Mucosa of descending colon (tissue), 3 donors: ENCODE measurements around the gene FOSL1. TPM values are rescaled to one million over a fixed set of nuclear protein-coding genes. Genes with fewer than 3 reads are reported as not detected.

Experiments used
- ATAC-seq: fragments of 200-7000 bp; cut with Tn5 transposase; one replicate; pipeline ENCODE4 v1.9.1; 2020; ENCODE audit warnings: mild to moderate bottlenecking, moderate library complexity
- DNase-seq, 3 donors: peaks; one replicate each; pipeline ENCODE4 v3.0.0-alpha.2; 2020
- H3K36me3 ChIP-seq: fragments of 200-600 bp; one replicate; pipeline ENCODE4 v1.8.0; 2021; ENCODE audit warnings: low read depth, mild to moderate bottlenecking
- H3K4me1 ChIP-seq: fragments of 200-600 bp; one replicate; pipeline ENCODE4 v1.8.0; 2021; ENCODE audit warnings: low read depth, mild to moderate bottlenecking
- H3K4me3 ChIP-seq: fragments of 200-600 bp; one replicate; pipeline ENCODE4 v1.8.0; 2021; ENCODE audit warnings: mild to moderate bottlenecking
- H3K9me3 ChIP-seq: fragments of 200-600 bp; one replicate; pipeline ENCODE4 v1.8.0; 2021; ENCODE audit warnings: mild to moderate bottlenecking
- intact Hi-C, 2 donors: fragments of 100-400 bp; cut with DNase I in 1 of 2; cut with micrococcal nuclease in 1 of 2; formaldehyde crosslinking; loops; one replicate each; pipeline versions ENCODE4 v1.11.0 to v1.11.1; 2022; cut with DNase I, micrococcal nuclease
- total RNA-seq, 3 donors: library from RNA; stranded (reverse); fragmentation: NEBNext Ultra II Directional in 2 of 3; extraction: Animal tissue kit (Norgen Biotek cat#: 25700) in 2 of 3; gene quantifications; one replicate each; pipeline versions ENCODE4 v1.2.1 to v1.2.4, GENCODE V29; 2021 to 2023
- TF ChIP-seq, protein P1 (sequence below): fragments of 200-600 bp; IDR thresholded peaks from one replicate; pipeline ENCODE4 v1.8.0; 2022; ENCODE audit warnings: antibody characterized with exemption, mild to moderate bottlenecking
- donor health status: DM: no; HTN: no; CAD: no; lungs with moderate emphysema.
- donor health status: DM: no; HTN: no; CAD: no.
- donor health status: DM: no; HTN: yes; CAD: no.

FOSL1 gene
- total RNA-seq, 3 donors from 2014 or later: 1.2 to 1.6 (median 1.2) TPM

- DNase-seq: peak in 2 of 3 donors; percentile 76 to 85
- no peaks in the 10 kb centered on the region for H3K36me3 ChIP-seq
- TF ChIP-seq, protein P1, sequence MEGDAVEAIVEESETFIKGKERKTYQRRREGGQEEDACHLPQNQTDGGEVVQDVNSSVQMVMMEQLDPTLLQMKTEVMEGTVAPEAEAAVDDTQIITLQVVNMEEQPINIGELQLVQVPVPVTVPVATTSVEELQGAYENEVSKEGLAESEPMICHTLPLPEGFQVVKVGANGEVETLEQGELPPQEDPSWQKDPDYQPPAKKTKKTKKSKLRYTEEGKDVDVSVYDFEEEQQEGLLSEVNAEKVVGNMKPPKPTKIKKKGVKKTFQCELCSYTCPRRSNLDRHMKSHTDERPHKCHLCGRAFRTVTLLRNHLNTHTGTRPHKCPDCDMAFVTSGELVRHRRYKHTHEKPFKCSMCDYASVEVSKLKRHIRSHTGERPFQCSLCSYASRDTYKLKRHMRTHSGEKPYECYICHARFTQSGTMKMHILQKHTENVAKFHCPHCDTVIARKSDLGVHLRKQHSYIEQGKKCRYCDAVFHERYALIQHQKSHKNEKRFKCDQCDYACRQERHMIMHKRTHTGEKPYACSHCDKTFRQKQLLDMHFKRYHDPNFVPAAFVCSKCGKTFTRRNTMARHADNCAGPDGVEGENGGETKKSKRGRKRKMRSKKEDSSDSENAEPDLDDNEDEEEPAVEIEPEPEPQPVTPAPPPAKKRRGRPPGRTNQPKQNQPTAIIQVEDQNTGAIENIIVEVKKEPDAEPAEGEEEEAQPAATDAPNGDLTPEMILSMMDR: no peak
- peak overlapping the region; percentile 94 for H3K4me3 ChIP-seq
- intact Hi-C loops: no loop called here
- ATAC-seq: peak; percentile 35
- H3K9me3 ChIP-seq: no peaks in the 10 kb centered on the region
- peaks cover 36% of the 10 kb centered on the region for H3K4me1 ChIP-seq
These were observed 19.6 kb upstream of the FOSL1 start for GRCh38 chr11:65919573-65920371.

DNA sequence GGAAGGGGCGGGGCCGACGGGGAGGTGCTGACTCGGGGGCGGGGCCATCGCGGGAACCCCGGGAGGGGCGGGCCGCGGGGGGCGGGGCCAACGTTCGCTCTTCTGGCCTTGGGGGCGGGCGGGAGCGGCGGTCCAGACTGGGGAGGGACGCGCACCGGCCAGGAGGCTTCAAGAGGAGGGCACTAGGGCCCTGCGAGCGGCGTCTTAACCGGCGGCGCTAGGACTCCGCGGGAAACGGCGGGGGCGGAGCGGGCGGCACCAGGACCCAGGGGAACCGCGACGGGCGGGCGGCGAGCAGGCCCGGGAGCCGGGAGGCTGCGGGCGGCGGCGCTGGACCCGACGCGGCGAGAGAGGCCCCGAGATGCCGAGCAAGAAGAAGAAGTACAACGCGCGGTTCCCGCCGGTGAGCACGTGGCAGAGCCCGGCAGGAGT is 19.0 kb upstream of the FOSL1 start, which contains the start of gene DRAP1:
DRAP1 (plus strand) TSS at position 286 of the 432 bp plus-strand sequence; CDS start at position 362, 76 bp downstream.
- TF ChIP-seq, protein P1: no peak
- intact Hi-C loops: no loop called here

GRCh38 chr11:65918211-65919140 is 18.3 kb upstream of the FOSL1 start, which contains the start of gene C11orf68:
TSS of gene C11orf68 (minus strand) at chr11:65919062. CDS start at chr11:65919031, 31 bp downstream.
- Histone ChIP-seq H3K9me3 (no peaks in the 10 kb centered on the region), H3K36me3 (no peaks in the 10 kb centered on the region), H3K4me3 (peak within 1 kb of the TSS; percentile 94), H3K4me1 (peaks cover 36% of the 10 kb centered on the region)
- no peak for ATAC-seq
- TF ChIP-seq, protein P1: no peak
- DNase-seq: no peak
- intact Hi-C loops: no loop called here

More for the DNA sequence above, 19.0 kb upstream of the FOSL1 start, which contains the start of gene DRAP1:
- DNase-seq: peak; percentile 99 to 100 (median 99)
- H3K4me1 ChIP-seq: peaks cover 36% of the 10 kb centered on the region
- no peaks in the 10 kb centered on the region for H3K9me3 ChIP-seq
- peak within 1 kb of the TSS; percentile 94 for H3K4me3 ChIP-seq
- ATAC-seq: peak; percentile 91
- H3K36me3 ChIP-seq: no peaks in the 10 kb centered on the region

DNA sequence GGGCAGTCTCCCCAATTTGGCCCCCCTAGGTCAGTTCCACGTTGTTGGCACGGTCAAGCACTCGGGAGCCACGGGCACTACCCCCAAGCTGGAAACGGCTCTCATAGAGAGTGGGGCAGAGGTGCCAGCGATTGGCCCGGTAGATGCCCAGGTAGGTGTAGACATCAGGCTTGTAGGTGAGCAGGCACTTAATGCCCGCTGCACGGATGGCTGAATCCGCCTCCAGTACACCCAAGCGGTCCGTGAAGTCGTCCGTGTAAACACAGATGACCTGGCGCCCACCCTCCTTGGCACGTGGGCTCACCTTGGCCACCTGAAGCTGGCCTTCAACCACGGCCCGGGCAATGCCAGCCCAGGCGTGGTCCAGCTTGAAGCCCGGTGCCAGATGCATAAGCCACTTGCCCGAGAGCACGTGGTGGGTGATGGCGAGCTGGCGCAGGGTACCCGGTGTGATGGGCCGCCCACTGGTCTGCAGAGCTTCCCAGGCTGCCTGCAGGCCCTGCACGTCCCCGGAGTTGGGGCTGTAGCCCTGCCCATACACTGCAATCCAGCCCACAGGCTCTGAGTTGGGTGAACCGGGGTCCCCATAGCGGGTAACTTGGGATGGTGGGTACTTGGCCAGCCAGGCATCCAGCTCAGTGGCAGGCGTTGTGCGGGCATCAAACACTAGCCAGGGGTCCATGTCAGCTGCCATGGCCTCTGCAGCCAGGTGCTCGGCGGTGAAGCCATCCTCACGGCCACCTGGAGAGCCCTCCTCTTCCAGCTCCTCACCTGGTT is 17.4 kb upstream of the FOSL1 start:
- Histone ChIP-seq H3K36me3 (no peaks in the 10 kb centered on the region), H3K4me1 (peaks cover 36% of the 10 kb centered on the region), H3K4me3 (peak overlapping the region; percentile 94), H3K9me3 (no peaks in the 10 kb centered on the region)
- TF ChIP-seq, protein P1: no peak
- DNase-seq (peak in 2 of 3 donors; percentile 50 to 69), ATAC-seq (no peak)
- intact Hi-C loops: no loop called here

DNA sequence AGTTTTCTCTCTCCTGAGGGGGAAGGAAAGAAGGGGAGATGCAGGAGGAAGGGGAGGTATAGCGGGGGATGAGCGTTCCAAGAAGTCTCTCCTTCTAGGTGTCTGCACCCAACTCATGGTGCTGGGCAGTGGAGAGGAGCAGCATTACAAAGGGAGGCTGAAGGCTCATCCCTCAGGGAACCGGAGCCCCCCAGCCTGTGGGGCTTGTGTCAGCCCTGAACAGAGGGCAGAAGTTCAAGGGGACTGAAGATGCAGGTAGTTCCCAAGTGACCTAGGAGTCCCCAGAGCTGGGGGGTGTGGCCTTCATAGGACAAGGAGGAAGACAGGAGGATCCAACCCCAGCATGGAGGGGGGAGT is 16.9 kb upstream of the FOSL1 start:
- no peak for DNase-seq
- Histone ChIP-seq H3K9me3 (no peaks in the 10 kb centered on the region), H3K4me1 (peaks cover 39% of the 10 kb centered on the region), H3K36me3 (no peaks in the 10 kb centered on the region), H3K4me3 (no peak overlapping the region)
- no peak for ATAC-seq
- intact Hi-C loops: no loop called here
- TF ChIP-seq, protein P1: no peak
